Inferior parietal cortex (tissue), 1 donor: ENCODE results near the gene REXO4.
"Not testable (repeated sequence)": the region's sequence is repeated elsewhere in the genome, so short reads cannot be mapped to it uniquely, and the experiment has no call there.

Experiments
- DNase-seq: peaks from one replicate; pipeline ENCODE4 v3.0.0-alpha.2; 2016; ENCODE audit errors: extremely low spot score

Gene REXO4

GRCh38 chr9:133389562-133389961 is 28.2 kb downstream of the REXO4 start:
- no peak for DNase-seq

DNA sequence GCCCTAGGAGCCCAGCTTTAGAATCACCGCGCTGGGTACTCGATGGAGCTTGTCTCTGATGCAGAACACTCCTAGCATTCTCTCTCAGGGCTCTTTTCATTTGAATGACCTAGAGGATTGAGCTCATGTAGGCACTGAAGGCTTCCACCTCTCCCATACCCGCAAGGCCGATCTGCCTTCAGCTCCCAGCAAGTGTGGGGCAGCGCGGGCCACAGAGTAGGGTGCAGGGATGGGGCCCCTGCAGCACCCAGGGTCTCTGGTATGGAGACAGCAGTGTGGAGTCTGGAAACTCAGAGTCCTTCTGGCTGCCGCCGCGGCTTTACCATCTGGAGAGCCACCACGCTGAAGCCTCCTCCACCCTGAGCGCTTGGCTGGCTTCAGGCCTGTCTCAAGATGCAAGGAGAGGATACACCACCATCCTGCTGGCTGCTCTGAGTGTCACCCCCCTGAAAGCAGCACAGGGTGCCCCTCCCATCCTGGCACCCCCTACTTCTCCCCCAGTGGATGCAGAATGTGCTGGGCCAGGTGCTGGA is 28.7 kb downstream of the REXO4 start:
- no peak for DNase-seq

DNA sequence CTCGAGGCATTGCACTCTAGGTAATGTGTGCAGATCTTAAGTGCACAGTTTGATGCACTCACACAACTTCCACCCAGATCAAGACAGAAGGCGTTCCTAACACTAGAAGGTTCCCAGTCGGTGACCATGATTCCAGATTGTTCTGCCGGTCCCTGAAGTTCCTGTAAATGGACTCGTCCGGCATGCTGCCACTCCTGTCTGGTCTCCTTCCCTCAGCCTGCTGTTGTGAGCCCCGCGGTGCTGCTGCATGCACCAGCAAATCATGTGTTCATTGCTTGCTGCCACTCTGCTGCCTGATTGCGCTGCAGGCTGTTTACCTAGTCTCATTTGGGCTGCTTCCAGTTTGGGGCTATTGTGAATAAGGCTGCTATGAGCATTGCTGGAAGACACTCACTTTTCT is 30.1 kb downstream of the REXO4 start:
- DNase-seq = no peak

GRCh38 chr9:133386338-133386737 is 31.5 kb downstream of the REXO4 start:
- DNase-seq = no peak

- DNase-seq = no peak
Observed at GRCh38 chr9:133385452-133385851, 32.4 kb downstream of the REXO4 start.

DNA sequence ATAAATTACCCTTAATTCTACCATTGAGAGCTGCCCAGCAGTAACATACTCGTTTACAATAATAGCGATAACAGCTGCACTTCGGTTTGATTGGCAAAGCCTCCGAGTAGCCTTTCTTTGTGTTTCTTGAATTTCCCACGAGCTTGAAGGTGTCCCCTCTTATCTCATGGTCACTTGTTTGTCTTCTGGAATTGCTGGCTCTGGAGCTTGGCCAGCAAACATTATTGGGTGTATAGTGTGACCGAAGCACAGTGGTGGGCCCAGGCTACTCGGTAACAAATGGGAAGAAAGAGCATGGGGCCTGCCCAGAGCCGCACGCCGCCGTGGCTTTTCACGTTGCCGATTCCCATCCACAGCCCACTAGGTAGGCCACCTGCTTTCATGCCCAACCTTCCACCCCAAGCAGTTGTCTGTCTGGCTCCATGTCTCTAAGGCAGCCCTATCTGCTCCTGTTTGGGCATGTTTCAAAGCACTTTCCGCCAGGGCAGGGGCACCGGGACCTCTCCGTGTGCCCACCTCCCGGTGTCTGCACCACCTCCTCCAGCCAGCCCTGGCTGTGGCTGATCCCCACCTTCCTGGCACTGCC is 33.0 kb downstream of the REXO4 start:
- no peak for DNase-seq

DNA sequence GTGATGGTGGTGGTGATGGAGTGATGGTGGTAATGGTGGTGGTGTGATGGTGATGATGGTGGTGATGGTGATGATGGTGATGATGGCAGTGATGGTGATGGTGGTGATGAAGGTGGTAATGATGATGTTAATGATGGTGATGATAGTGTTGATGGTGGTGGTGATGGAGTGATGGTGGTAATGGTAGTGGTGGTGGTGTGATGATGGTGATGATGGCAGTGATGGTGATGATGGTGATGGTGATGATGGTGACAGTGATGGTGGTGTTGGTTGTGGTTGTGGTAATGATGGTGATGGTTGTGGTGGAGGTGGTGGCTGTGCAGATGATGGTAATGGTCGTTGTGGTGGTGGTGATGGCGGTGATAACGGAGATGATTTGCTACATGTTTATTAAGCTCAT is 34.4 kb downstream of the REXO4 start:
- no peak for DNase-seq

DNA sequence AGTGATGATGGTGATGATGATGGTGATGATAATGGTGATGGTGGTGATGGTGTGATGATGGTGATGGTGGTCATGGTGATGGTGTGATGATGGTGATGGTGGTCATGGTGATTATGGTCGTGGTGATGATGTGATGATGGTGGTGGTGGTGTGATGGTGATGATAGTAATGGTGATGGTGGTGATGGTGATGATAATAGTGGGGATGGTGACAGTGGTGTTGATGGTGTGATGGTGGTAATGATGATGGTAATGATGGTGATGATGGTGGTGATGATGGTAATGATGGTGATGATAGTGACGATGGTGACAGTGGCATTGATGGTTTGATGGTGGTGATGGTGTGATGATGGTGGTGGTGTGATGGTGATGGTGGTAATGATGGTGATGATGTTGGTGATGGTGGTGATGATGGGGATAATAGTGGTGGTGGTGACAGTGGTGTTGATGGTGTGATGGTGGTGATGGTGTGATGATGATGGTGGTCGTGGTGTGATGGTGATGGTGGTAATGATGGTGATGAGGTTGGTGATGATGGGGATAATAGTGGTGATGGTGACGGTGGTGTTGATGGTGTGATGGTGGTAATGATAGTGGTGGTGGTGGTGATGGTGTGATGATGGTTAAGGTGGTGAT is 35.2 kb downstream of the REXO4 start:
- DNase-seq = no peak

DNA sequence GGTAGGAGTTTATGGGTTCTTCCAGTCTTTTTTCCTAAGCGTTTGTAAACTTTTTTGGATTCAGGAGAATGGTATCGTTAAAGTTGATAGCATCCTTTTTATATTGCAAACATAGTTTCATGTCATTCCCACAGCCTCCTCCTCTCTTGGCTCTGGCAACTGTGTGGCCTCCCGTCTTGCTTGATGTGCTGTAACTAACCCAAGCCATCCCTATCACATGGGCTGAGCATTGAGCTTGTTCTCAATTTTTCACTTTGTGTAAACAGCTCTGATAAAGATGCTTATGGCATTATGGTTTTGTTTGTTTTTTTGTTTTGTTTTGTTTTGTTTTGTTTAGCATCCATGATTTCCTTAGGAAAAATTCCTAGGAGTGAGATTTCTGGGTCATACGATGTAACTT is 37.1 kb downstream of the REXO4 start:
- peak; percentile 47 for DNase-seq

GRCh38 chr9:133379153-133380086 is 38.4 kb downstream of the REXO4 start:
- no peak for DNase-seq

DNA sequence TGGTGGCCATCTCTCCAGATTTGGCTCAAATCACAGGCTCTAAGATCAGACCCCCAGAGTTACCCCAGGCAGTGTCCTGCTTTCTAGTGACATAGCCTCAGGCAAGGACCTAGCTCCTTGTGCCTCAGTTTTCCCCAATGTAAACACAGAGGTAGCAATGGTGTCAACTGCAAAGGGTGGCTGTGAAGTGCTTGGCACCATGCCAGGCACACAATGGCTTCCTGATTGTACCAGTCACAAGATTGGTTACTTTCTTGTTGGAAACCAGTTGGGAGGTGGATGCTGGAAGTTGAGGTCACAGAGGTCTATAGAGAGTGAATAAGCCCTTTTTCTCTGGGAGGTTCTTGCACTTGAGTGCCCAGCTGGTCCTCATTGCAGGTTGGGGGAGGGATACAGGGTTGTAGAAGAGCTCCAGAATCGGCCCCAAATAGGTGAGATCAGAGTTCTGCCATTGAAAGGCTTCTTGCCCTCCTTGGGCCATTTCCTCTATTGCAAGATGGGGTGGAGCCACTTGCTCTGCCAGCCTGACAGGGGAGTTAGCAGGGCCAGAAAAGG is 39.3 kb downstream of the REXO4 start:
- no peak for DNase-seq

GRCh38 chr9:133377721-133378216 is 40.0 kb downstream of the REXO4 start:
- DNase-seq = no peak

DNA sequence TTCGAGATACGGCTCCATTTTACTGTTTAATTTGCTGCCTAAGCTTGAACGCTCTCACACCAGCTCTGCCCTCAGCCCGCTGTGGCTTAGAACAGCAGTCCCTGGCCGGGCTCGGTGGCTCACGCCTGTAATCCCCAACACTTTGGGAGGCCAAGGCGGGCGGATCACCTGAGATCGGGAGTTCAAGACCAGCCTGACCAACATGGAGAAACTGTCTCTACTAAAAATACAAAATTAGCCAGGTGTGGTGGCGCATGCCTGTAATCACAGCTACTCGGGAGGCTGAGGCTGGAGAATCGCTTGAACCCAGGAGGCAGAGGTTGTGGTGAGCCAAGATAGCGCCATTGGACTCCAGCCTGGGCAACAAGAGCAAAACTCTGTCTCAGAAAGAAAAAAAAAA is 40.5 kb downstream of the REXO4 start:
- DNase-seq = not testable (repeated sequence)

DNA sequence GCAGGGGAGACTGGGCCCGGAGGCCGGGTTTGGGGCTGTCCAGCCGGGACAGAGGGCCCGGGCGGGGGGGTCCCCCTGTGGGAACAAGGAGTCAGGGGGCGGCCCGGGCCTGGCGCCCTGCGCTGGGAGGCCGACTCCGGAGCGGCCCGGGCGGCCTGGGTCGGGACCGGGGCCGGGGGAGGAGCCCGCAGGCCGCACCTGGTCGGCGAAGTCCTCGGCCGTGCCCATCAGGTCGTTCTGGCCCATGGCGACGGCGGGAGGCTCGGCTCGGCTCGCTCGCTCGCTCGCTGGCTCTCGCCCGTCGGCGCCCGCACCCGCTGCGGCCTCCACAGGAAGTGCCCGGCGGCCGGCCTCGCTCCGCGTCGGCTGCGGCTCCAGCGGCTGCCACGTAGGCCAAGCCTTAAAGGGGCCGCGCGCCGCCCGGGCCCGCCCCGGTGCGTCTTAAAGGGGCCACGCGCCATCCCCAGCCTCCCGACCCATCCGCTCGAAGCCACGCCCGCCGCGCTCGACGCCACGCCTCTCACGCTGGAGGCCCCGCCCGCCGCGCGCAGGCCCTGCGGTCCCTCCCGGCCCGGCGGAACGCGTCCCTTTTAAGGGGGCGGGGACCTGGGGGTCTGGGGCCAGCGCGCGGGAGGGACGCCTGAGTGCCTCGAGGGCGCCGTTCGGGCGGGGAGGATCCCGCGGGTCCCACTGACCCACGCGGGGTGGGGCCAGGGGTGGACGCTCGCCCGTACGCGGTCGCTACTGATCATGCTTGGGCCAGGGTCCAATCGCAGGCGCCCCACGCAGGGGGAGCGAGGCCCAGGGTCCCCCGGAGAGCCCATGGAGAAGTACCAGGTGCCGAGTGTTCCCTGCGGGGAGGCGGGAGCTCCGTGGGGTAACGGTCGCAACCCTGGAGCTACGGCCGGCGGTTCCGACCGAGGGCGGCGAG is 41.8 kb downstream of the REXO4 start, which contains the start of the genes STKLD1 and SURF4:
Gene STKLD1 (plus strand): TSS at position 643 of the 931 bp plus-strand sequence. CDS start 108 bp downstream, at position 751.
Gene SURF4 (minus strand): TSS at position 337 of the 931 bp plus-strand sequence. CDS start 91 bp downstream, at position 246.
- DNase-seq = peak; percentile 90

DNA sequence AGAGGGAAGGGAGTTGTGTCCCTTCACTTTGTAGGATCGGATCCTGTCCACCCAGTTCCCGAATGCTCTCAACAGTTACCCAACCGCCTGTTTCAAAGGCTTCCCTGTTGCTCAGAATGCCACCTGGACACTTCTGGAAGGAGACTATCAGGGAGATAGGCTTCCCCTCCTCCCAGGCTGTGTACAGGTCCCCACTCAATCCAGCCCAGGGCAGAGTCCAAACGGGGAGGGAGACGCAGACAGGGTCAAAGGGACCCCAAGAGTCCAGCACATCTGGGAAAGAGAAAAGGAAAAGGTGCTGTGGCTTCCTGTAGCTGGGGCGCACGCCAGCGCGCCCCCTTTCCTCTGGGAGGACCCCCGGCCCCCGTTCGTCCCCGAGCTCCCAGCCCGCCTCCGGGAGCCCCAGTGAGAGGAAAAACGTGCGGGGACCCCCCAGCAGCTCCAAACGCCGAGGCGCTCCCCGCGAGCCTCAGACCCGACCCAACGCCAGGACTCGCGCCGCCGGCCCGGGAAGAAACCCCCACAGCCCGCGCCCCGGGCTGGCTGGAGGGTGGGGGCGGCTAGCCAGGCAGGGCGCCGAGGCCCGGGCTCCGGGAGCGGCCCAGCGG is 42.6 kb downstream of the REXO4 start:
- DNase-seq = no peak

DNA sequence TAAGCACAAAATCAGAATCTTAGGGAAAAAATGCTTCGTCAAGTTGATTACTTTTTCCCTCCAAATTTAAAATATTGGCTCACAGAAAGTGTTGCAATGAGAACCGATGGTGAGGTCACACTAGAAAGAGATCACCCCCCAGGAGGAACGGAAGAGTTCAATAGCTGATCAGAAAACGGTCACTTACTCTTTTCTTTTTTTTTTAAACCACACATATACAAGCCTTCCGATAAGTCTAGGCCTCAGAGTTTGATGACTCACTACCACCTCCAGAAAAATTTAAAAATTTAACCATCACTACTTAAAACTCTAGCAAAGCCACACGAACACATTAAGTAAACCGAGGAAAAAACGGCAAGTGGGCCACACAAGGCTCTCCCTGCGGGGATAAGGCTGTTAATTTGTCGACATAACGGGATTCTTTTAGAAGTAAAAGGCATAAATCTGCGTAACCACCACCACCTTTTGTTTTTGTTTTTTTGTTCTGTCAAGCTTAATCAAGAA is 43.1 kb downstream of the REXO4 start:
- DNase-seq = no peak

GRCh38 chr9:133372144-133372543 is 45.7 kb downstream of the REXO4 start:
- no peak for DNase-seq

GRCh38 chr9:133371261-133371711 is 46.5 kb downstream of the REXO4 start:
- DNase-seq = no peak

DNA sequence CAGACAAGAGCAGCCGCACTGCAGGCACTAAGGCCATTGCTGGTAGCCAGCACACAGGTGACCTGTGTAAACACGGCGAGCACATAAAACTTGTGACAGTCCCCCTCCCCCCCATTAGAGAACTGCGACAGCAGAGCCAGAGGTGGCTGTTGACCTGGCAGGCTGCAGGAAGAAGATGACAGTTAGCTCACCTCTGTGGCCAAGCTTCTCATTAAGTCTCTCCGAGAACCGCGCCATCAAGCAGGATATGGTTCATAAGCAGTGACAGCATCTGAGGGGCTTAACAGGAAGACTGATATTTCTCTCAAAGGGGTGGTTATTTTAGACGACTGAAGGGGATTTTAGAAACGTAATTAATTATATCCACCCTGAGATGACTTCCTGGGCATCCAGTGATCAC is 47.1 kb downstream of the REXO4 start:
- no peak for DNase-seq

DNA sequence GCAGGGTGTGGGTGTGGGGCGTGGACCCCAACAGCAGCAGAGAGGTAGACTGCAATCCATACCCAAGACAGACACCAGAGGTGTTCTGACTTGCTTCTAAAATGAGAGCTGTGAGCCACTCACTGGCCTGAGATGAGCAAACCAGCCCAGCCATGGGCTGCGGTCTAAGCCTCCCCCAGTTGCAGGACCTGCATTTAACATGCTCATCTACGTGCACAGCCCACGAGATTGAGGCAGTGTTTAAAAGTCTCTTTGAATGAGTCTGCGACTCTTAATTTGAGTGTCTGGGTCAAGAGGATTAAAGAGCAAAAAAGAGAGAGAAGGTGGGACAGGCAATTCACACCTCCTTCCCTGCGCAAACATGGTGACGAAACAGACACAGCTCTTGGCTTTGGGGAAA is 47.9 kb downstream of the REXO4 start:
- no peak for DNase-seq
